HepG2 (cell line): Measurements from ENCODE around the gene MPST. TPM values are rescaled to one million over a fixed set of nuclear protein-coding genes. Genes with fewer than 3 reads are reported as not detected.

ENCODE experiments used
- ATAC-seq: fragments of 200-7000 bp; cut with Tn5 transposase; 3 replicates; pipeline ENCODE4 v1.9.1; 2020; ENCODE audit warnings: mild to moderate bottlenecking, moderate library complexity
- BruUV-seq: library from RNA; stranded (reverse); fragments of 400-500 nt; replicated peaks from 2 replicates; lab custom pipeline; 2021; lab: Mats Ljungman, UMichigan
- CTCF ChIA-PET: fragments of 300-600 bp; formaldehyde crosslinking; extraction: SDS; loops from one replicate; lab custom pipeline; 2021; ENCODE audit warnings: low total read pairs, inconsistent platforms, low intra/inter-chr PET ratio; lab: Yijun Ruan, JAX
- POLR2A ChIA-PET: fragments of 350-600 bp; sonication (Branson Sonifier 250); formaldehyde crosslinking; loops from one replicate; lab custom pipeline; 2020; ENCODE audit warnings: antibody characterized with exemption, inconsistent platforms; lab: Yijun Ruan, JAX
- DNase-seq: peaks from one replicate; pipeline ENCODE4 v3.0.0-alpha.2; 2015; ENCODE audit warnings: low spot score
- FAIRE-seq: peaks from 3 replicates; lab custom pipeline; 2011; peaks lifted over from hg19 to GRCh38; lab: Jason Lieb, UNC
- H2AFZ ChIP-seq: one replicate; pipeline ENCODE4 v1.6.1; 2011; ENCODE audit warnings: low read length, inconsistent platforms
- H3K27ac ChIP-seq: fragments of 300-600 bp; 3 replicates; pipeline ENCODE4 v1.8.0; 2011; ENCODE audit warnings: mixed run types, mild to moderate bottlenecking, mixed read lengths, low read length, inconsistent platforms; ENCODE audit not compliant: insufficient read depth; ENCODE audit errors: extremely low read length
- H3K27me3 ChIP-seq, 2 experiments: fragments of 200-600 bp in 1 of 2; 2 replicates in 1 of 2; 3 replicates in 1 of 2; pipeline versions ENCODE4 v1.6.0 to v1.8.0; 2011; ENCODE audit warnings: low read length in 2 of 2, mild to moderate bottlenecking in 2 of 2, moderate library complexity in 2 of 2, inconsistent platforms in 1 of 2; ENCODE audit not compliant: insufficient read depth in 2 of 2, control insufficient read depth in 1 of 2
- H3K36me3 ChIP-seq, 2 experiments: fragments of 200-600 bp in 1 of 2; replicated peaks in 1 of 2; 2 replicates in 1 of 2; 3 replicates in 1 of 2; pipeline versions ENCODE4 v1.5.1 to v1.8.0; 2011; ENCODE audit warnings: low read length in 2 of 2, inconsistent platforms in 1 of 2; ENCODE audit not compliant: insufficient read depth in 2 of 2, control insufficient read depth in 1 of 2
- H3K4me1 ChIP-seq: 2 replicates; pipeline ENCODE4 v1.5.1; 2012; ENCODE audit warnings: low read length, inconsistent platforms; ENCODE audit not compliant: insufficient read depth
- H3K4me2 ChIP-seq: 2 replicates; pipeline ENCODE4 v1.6.0; 2011; ENCODE audit warnings: low read depth, low read length, inconsistent platforms
- H3K4me3 ChIP-seq, 3 experiments: fragments of 200-600 bp in 1 of 3; sonication (generic), shearing (Covaris generic) in 1 of 3; replicated peaks in 1 of 3; 2 replicates each; pipeline ENCODE4 v1.5.1; 2011 to 2016; ENCODE audit warnings: low read length in 3 of 3, inconsistent platforms in 2 of 3, low read depth in 2 of 3, mild to moderate bottlenecking in 2 of 3, control low read depth in 1 of 3, mixed read lengths in 1 of 3; ENCODE audit not compliant: insufficient read depth in 1 of 3
- H3K79me2 ChIP-seq: one replicate; pipeline ENCODE4 v1.6.1; 2011; ENCODE audit warnings: low read length, inconsistent platforms; ENCODE audit not compliant: insufficient read depth
- H3K9ac ChIP-seq: 2 replicates; pipeline ENCODE4 v1.6.0; 2011; ENCODE audit warnings: mild to moderate bottlenecking, low read depth, low read length, inconsistent platforms; ENCODE audit not compliant: insufficient read depth
- H3K9me3 ChIP-seq: 2 replicates; pipeline ENCODE4 v1.5.1; 2012; ENCODE audit warnings: mild to moderate bottlenecking, low read length
- H4K20me1 ChIP-seq: 2 replicates; pipeline ENCODE4 v1.6.0; 2011; ENCODE audit warnings: inconsistent platforms, mild to moderate bottlenecking, low read length, moderate library complexity; ENCODE audit not compliant: insufficient read depth
- AGO1 ChIP-seq: fragments of 200-400 bp; formaldehyde crosslinking; IDR thresholded peaks from 2 replicates; pipeline ENCODE4 v1.6.1; 2017; ENCODE audit warnings: mild to moderate bottlenecking, low read depth, low read length, moderate library complexity; ENCODE audit not compliant: poor library complexity, severe bottlenecking
- AGO2 ChIP-seq: fragments of 200-400 bp; formaldehyde crosslinking; optimal IDR thresholded peaks from 2 replicates; pipeline ENCODE3; 2017; ENCODE audit warnings: mild to moderate bottlenecking, low read depth, low read length, moderate library complexity
- ARNTL ChIP-seq: sonication (generic); formaldehyde crosslinking; IDR thresholded peaks from 2 replicates; pipeline ENCODE4 v1.4.0; 2020; ENCODE audit warnings: mild to moderate bottlenecking, missing genetic modification reagents
- HNRNPL ChIP-seq: fragments of 200-400 bp; formaldehyde crosslinking; IDR thresholded peaks from 2 replicates; pipeline ENCODE4 v1.6.1; 2017; ENCODE audit warnings: mild to moderate bottlenecking, low read depth, low read length
- POLR2G ChIP-seq: fragments of 200-400 bp; formaldehyde crosslinking; IDR thresholded peaks from 2 replicates; pipeline ENCODE4 v1.6.1; 2018; ENCODE audit warnings: mild to moderate bottlenecking, low read depth, low read length, moderate library complexity
- PPARG ChIP-seq: conservative IDR thresholded peaks from 2 replicates; pipeline ENCODE4 v1.6.1; 2016; ENCODE audit warnings: missing biosample characterization, missing genetic modification reagents
- RBM22 ChIP-seq: fragments of 200-400 bp; formaldehyde crosslinking; optimal IDR thresholded peaks from 2 replicates; pipeline ENCODE3; 2017; ENCODE audit warnings: mild to moderate bottlenecking, low read length, moderate library complexity
- TBL1XR1 ChIP-seq: fragments of 150-350 bp; IDR thresholded peaks from 2 replicates; pipeline ENCODE4 v1.6.1; 2014; ENCODE audit warnings: borderline replicate concordance, low read length; ENCODE audit not compliant: partially characterized antibody
- ZNF124 ChIP-seq: sonication (generic); formaldehyde crosslinking; IDR thresholded peaks from 2 replicates; pipeline ENCODE4 v1.4.0; 2020; ENCODE audit warnings: missing genetic modification reagents
- ZNF337 ChIP-seq: sonication (generic); formaldehyde crosslinking; IDR thresholded peaks from 2 replicates; pipeline ENCODE4 v1.5.1; 2020; ENCODE audit warnings: missing genetic modification reagents, low read depth, mild to moderate bottlenecking, borderline replicate concordance
- WGBS: methylation state at CpG from one replicate; pipeline ENCODE4 v1.1.6; 2017; ENCODE audit warnings: low lambda C conversion rate; 5-methylcytosine and 5-hydroxymethylcytosine counted together
- in situ Hi-C: cut with HindIII; loops from 2 replicates; pipeline ENCODE4 v1.10.0; 2017; ENCODE audit warnings: low pct_unique_long_range_greater_than_20kb; ENCODE audit not compliant: extremely low pct_ligation_motif_present
- intact Hi-C: fragments of 100-400 bp; cut with micrococcal nuclease; formaldehyde crosslinking; loops from one replicate; pipeline ENCODE4 v1.10.0; 2022; ENCODE audit not compliant: unreplicated experiment
- polyA plus RNA-seq, 8 experiments: library from polyadenylated mRNA; depleted of rRNA in 3 of 8; stranded (reverse) in 7 of 8; unstranded in 1 of 8; fragments of >200 nt; fragmentation: Illumina TruSeq in 4 of 8; extraction: Trizol in 4 of 8; gene quantifications; 2 replicates each; pipeline versions ENCODE4 v1.2.1 to v1.2.3, GENCODE V29; 2011 to 2016; ENCODE audit warnings: low read depth in 4 of 8, missing spikeins in 1 of 8, mixed read lengths in 1 of 8; ENCODE audit not compliant: insufficient read depth in 1 of 8
- total RNA-seq, 5 experiments: library from RNA; depleted of rRNA; stranded (reverse); fragments of >200 nt; fragmentation: Illumina TruSeq; extraction: Trizol; gene quantifications; 2 replicates each; pipeline ENCODE4 v1.2.3, GENCODE V29; 2016; ENCODE audit warnings: low read depth in 1 of 5
- TF ChIP-seq, protein P1 (sequence below): sonication (generic); formaldehyde crosslinking; IDR thresholded peaks from 2 replicates; pipeline ENCODE4 v1.5.1; 2020; ENCODE audit warnings: mild to moderate bottlenecking, missing genetic modification reagents, moderate library complexity
- TF ChIP-seq, protein P2 (sequence below): sonication (generic); formaldehyde crosslinking; IDR thresholded peaks from 2 replicates; pipeline ENCODE4 v1.5.0; 2020; ENCODE audit warnings: mild to moderate bottlenecking, low read depth, missing genetic modification reagents, borderline replicate concordance
- TF ChIP-seq, protein P3 (sequence below): sonication (generic); formaldehyde crosslinking; IDR thresholded peaks from 2 replicates; pipeline ENCODE4 v1.5.0; 2020; ENCODE audit warnings: mild to moderate bottlenecking, missing genetic modification reagents

Gene MPST
- total and polyA plus RNA-seq, 2 of the 13 experiments (the other 11 are each of a cell fraction or from before 2014, with no cell fraction given): 133 to 141 TPM

DNA sequence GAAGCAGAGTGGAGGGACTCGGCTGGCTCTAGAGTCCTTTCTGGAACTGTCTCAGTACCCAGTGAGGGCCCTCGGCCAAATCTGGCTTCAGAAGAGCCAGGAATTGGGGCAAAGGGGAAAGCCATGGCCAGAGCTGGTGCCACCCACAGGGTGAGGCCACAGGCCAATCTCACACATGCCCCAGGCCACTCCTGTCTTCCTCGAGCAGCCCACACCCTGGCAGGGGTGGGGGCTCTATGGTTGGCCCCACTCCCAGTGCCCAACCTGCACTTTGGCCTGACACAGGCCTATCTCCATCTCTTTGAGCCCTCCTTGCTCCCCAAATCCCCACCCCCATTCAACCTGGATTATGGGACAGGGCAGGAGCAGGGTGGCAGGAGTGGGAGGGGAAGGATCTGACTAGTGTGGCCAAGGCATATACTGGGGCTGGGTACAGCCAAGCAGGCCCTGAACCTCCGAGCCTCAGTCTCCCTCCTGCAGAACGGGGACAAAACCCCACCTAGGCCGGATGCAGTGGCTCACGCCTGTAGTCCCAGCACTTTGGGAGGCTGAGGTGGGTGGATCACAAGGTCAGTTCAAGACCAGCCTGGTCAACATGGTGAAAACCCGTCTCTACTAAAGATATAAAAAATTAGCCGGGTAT lies 7.2 kb upstream of the MPST start:
- POLR2A ChIA-PET: interaction anchor here (11.4 kb wide), 1 partner anchor 31 kb away, joined by 141 read pairs; no protein-coding TSS in a partner anchor
- no peak for DNase-seq
- no peak overlapping the region for H3K9ac ChIP-seq

More for the DNA sequence above, 7.2 kb upstream of the MPST start:
- Histone ChIP-seq H3K4me3 (no peak overlapping the region), H3K27ac (no peak overlapping the region), H3K4me1 (peaks cover 38% of the 10 kb centered on the region), H3K36me3 (peaks cover 1 to 9% of the 10 kb centered on the region in 2 experiments; a peak in 3 of 5 replicates), H3K27me3 (no peaks in the 10 kb centered on the region; a peak in 1 of 5 replicates), H4K20me1 (peaks cover 23% of the 10 kb centered on the region), H2AFZ (no peak overlapping the region), H3K4me2 (no peak overlapping the region), H3K79me2 (peaks cover 10% of the 10 kb centered on the region), H3K9me3 (no peaks in the 10 kb centered on the region)
- no TSS peak for BruUV-seq
- TF ChIP-seq HNRNPL (0 out of 2 replicates have a peak, but pooled peaks have one; percentile 43), AGO2 (peak; percentile 91), RBM22 (peak; percentile 60), ZNF124 (CRISPR knock-in tag) (no peak), TBL1XR1 (no peak), ZNF337 (CRISPR knock-in tag) (no peak), POLR2G (0 out of 2 replicates have a peak, but pooled peaks have one; percentile 31), ARNTL (no peak), AGO1 (peak; percentile 92), PPARG (CRISPR knock-in tag) (0 out of 2 replicates have a peak, but pooled peaks have one; percentile 31)
- TF ChIP-seq, protein P1, sequence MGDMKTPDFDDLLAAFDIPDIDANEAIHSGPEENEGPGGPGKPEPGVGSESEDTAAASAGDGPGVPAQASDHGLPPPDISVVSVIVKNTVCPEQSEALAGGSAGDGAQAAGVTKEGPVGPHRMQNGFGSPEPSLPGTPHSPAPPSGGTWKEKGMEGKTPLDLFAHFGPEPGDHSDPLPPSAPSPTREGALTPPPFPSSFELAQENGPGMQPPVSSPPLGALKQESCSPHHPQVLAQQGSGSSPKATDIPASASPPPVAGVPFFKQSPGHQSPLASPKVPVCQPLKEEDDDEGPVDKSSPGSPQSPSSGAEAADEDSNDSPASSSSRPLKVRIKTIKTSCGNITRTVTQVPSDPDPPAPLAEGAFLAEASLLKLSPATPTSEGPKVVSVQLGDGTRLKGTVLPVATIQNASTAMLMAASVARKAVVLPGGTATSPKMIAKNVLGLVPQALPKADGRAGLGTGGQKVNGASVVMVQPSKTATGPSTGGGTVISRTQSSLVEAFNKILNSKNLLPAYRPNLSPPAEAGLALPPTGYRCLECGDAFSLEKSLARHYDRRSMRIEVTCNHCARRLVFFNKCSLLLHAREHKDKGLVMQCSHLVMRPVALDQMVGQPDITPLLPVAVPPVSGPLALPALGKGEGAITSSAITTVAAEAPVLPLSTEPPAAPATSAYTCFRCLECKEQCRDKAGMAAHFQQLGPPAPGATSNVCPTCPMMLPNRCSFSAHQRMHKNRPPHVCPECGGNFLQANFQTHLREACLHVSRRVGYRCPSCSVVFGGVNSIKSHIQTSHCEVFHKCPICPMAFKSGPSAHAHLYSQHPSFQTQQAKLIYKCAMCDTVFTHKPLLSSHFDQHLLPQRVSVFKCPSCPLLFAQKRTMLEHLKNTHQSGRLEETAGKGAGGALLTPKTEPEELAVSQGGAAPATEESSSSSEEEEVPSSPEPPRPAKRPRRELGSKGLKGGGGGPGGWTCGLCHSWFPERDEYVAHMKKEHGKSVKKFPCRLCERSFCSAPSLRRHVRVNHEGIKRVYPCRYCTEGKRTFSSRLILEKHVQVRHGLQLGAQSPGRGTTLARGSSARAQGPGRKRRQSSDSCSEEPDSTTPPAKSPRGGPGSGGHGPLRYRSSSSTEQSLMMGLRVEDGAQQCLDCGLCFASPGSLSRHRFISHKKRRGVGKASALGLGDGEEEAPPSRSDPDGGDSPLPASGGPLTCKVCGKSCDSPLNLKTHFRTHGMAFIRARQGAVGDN (CRISPR knock-in tag): 0 out of 2 replicates have a peak, but pooled peaks have one; percentile 14
- TF ChIP-seq, protein P2, sequence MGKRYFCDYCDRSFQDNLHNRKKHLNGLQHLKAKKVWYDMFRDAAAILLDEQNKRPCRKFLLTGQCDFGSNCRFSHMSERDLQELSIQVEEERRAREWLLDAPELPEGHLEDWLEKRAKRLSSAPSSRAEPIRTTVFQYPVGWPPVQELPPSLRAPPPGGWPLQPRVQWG (CRISPR knock-in tag): no peak
- TF ChIP-seq, protein P3, sequence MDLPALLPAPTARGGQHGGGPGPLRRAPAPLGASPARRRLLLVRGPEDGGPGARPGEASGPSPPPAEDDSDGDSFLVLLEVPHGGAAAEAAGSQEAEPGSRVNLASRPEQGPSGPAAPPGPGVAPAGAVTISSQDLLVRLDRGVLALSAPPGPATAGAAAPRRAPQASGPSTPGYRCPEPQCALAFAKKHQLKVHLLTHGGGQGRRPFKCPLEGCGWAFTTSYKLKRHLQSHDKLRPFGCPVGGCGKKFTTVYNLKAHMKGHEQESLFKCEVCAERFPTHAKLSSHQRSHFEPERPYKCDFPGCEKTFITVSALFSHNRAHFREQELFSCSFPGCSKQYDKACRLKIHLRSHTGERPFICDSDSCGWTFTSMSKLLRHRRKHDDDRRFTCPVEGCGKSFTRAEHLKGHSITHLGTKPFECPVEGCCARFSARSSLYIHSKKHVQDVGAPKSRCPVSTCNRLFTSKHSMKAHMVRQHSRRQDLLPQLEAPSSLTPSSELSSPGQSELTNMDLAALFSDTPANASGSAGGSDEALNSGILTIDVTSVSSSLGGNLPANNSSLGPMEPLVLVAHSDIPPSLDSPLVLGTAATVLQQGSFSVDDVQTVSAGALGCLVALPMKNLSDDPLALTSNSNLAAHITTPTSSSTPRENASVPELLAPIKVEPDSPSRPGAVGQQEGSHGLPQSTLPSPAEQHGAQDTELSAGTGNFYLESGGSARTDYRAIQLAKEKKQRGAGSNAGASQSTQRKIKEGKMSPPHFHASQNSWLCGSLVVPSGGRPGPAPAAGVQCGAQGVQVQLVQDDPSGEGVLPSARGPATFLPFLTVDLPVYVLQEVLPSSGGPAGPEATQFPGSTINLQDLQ (CRISPR knock-in tag): no peak
- 79% methylated on average over 5 of the region's 9 CpGs for WGBS
- ATAC-seq (peak; percentile 7), FAIRE-seq (no peak)
- in situ Hi-C loops: no loop called here
- CTCF ChIA-PET: no interaction called here
- intact Hi-C loops: no loop called here
